Measurements from ENCODE around the gene NCF4. TPM values are rescaled to one million over a fixed set of nuclear protein-coding genes. Genes with fewer than 3 reads are reported as not detected.

The NCF4 gene
- total RNA-seq, 1 donor from 2014 or later = not detected

DNA sequence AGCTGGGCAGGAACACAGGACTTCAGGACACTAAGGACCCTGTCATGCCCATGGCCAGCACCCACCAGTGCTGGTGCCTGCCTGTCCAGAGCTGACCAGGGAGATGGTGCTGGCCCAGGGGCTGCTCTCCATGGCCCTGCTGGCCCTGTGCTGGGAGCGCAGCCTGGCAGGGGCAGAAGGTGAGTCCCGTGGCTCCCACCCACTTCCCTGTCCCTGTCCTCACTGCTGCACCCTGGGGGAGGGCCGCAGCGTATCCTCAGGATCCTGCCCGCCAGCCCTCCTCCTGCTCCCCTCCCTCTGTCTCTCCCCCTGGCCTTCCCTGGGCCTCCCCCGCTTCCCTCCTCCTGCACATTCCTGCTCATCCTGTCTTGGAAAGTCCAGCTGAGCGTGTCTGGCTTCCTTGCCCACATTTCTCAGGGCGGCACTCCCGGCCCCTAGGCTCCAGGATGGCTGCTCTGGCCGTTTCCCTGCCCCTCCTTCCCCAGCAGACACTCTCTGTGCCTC is 61.4 kb downstream of the NCF4 start:
- no peak for DNase-seq (ENCODE audit: low read depth)

DNA sequence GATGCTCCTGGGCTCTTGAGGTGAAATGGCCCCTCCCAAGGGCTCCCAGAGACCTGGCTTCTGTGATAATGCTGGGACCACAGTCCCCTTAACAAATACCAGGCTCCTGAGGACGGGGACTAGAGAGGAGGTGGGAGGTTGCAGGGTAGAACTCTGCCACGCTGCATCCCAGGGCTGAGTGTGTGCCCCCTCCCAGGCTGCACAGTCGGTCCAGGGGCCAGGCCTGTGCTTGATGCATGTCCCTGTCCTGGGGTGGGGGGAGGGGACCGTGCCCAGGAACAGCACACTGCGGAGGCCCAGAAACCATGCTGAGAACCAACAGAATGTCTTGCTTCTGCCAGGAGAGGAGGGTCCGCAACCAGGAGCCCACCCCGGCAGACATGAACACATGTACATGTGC is 61.9 kb downstream of the NCF4 start:
- no peak for DNase-seq (ENCODE audit: low read depth)

- DNase-seq (ENCODE audit: low read depth) = no peak
Measured at GRCh38 chr22:36923131-36923788, 62.5 kb downstream of the NCF4 start.

GRCh38 chr22:36924151-36924698 is 63.4 kb downstream of the NCF4 start:
- DNase-seq (ENCODE audit: low read depth) = no peak

GRCh38 chr22:36925388-36926290 is 64.8 kb downstream of the NCF4 start:
- no peak for DNase-seq (ENCODE audit: low read depth)

DNA sequence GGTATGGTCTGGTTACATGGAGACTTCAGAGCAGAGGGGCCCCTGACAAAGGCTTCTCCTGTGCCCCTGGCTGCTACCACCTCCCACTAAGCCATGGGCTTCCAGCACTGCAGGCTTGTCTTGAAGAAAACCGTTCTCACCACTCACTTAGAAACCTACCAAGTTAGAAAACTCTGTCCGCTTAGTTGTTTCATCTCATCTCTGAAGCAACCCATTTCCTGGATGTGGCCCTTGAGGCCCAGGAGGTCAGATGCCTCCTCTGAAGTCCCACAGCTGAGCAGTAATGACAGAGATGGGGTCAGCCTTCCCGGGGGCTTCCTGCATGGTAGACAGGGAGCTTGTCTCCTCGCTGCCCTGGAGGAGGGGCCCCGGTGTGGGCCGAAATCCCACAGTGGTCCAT is 65.5 kb downstream of the NCF4 start:
- no peak for DNase-seq (ENCODE audit: low read depth)

- DNase-seq (ENCODE audit: low read depth) = no peak
Measured at GRCh38 chr22:36926721-36927435, 66.1 kb downstream of the NCF4 start.

Other genes starting within 250 kb of the NCF4 start
- gene CACNG2, start 157.3 kb upstream of the NCF4 start, total RNA-seq = not detected in 2 replicates
- gene IFT27, start 84.9 kb upstream of the NCF4 start, total RNA-seq = 10.3 and 12.2 TPM in 2 replicates
- not detected in 2 replicates for gene PVALB, start 44.0 kb upstream of the NCF4 start, total RNA-seq
- under 0.01 TPM in 1 of 2 replicates, not detected in the other for gene CSF2RB, start 52.6 kb downstream of the NCF4 start, total RNA-seq
- gene TST, start 158.4 kb downstream of the NCF4 start, total RNA-seq = 39.2 and 81.8 TPM in 2 replicates
- 75.5 and 129 TPM in 2 replicates for gene MPST, start 158.7 kb downstream of the NCF4 start, total RNA-seq
- gene KCTD17, start 190.7 kb downstream of the NCF4 start, total RNA-seq = 18.1 and 31.5 TPM in 2 replicates
- not detected in 2 replicates for gene TMPRSS6, start 248.7 kb downstream of the NCF4 start, total RNA-seq